Subcutaneous preadipocyte (primary cell): ENCODE data around the gene CAPN2. TPM values are rescaled to one million over a fixed set of nuclear protein-coding genes. Genes with fewer than 3 reads are reported as not detected.

Source experiments
- small RNA-seq: library from RNA; depleted of rRNA; stranded (forward); fragments of <200 nt; gene quantifications from one replicate; pipeline ENCODE3, GENCODE V24; 2012
- total RNA-seq: library from RNA; depleted of rRNA; stranded (reverse); fragments of >200 nt; gene quantifications from 2 replicates; pipeline ENCODE4 v1.2.3, GENCODE V29; 2012

The CAPN2 gene
- total RNA-seq = 376 and 586 TPM in 2 replicates

GRCh38 chr1:223712194-223712849 lies at the start of gene CAPN2:
CAPN2 (plus strand) TSS chr1:223712539; CDS start chr1:223712641, 102 bp downstream.

GRCh38 chr1:223665592-223666312 lies 46.6 kb upstream of the CAPN2 start, which contains the start of gene CAPN8:
CAPN8 (minus strand) TSS chr1:223665701; CDS start chr1:223665646, 55 bp downstream.

Small RNAs within 50 kb of the gene (small RNA-seq; reads per million reads assigned to genes)
- gene RNU6-1248P = not detected

Other genes with a start within 250 kb of the CAPN2 start
- gene CAPN8, start 46.8 kb upstream of the CAPN2 start, total RNA-seq = under 0.01 TPM in 1 of 2 replicates, not detected in the other
- gene TP53BP2, start 133.4 kb downstream of the CAPN2 start, total RNA-seq = 14.3 and 28.3 TPM in 2 replicates